HepG2 (cell line): ENCODE data around the gene TATDN2. TPM values are rescaled to one million over a fixed set of nuclear protein-coding genes. Genes with fewer than 3 reads are reported as not detected.

Experiments used
- FOSL2 ChIP-seq: sonication (generic); formaldehyde crosslinking; IDR thresholded peaks from 2 replicates; pipeline ENCODE4 v1.4.0; 2020; ENCODE audit warnings: missing genetic modification reagents
- HOXA9 ChIP-seq: sonication (generic); formaldehyde crosslinking; IDR thresholded peaks from 2 replicates; pipeline ENCODE4 v1.8.1; 2022; ENCODE audit warnings: missing genetic modification reagents, mild to moderate bottlenecking, moderate library complexity, borderline replicate concordance
- MAF1 ChIP-seq: sonication (generic); formaldehyde crosslinking; IDR thresholded peaks from 2 replicates; pipeline ENCODE4 v1.5.0; 2020; ENCODE audit warnings: missing genetic modification reagents, borderline replicate concordance
- MIXL1 ChIP-seq: IDR thresholded peaks from 2 replicates; pipeline ENCODE4 v1.6.1; 2016
- NFE2 ChIP-seq: sonication (generic); formaldehyde crosslinking; IDR thresholded peaks from 2 replicates; pipeline ENCODE4 v1.4.0; 2020; ENCODE audit warnings: missing genetic modification reagents
- NFIB ChIP-seq: sonication (generic); formaldehyde crosslinking; IDR thresholded peaks from 2 replicates; pipeline ENCODE4 v1.9.0; 2021; ENCODE audit warnings: missing genetic modification reagents, mild to moderate bottlenecking, borderline replicate concordance
- NONO ChIP-seq, 2 experiments: fragments of 450-650 bp in 1 of 2; sonication (generic) in 1 of 2; formaldehyde crosslinking in 1 of 2; IDR thresholded peaks in 1 of 2; conservative IDR thresholded peaks in 1 of 2; 2 replicates each; pipeline versions ENCODE4 v1.6.1 to v1.8.0; 2017 to 2022; ENCODE audit warnings: mild to moderate bottlenecking in 1 of 2, missing genetic modification reagents in 1 of 2, moderate library complexity in 1 of 2
- PRDM10 ChIP-seq: sonication (generic); formaldehyde crosslinking; IDR thresholded peaks from 2 replicates; pipeline ENCODE4 v1.4.0; 2020; ENCODE audit warnings: low read depth, missing genetic modification reagents
- SNAI1 ChIP-seq: sonication (generic); formaldehyde crosslinking; IDR thresholded peaks from 2 replicates; pipeline ENCODE4 v1.5.0; 2020; ENCODE audit warnings: mild to moderate bottlenecking, missing genetic modification reagents, borderline replicate concordance
- STAT6 ChIP-seq: sonication (generic); formaldehyde crosslinking; IDR thresholded peaks from 2 replicates; pipeline ENCODE4 v1.4.0; 2020; ENCODE audit warnings: missing genetic modification reagents, mild to moderate bottlenecking, borderline replicate concordance
- USF2 ChIP-seq, 2 experiments: sonication (generic) in 1 of 2; formaldehyde crosslinking in 1 of 2; IDR thresholded peaks; 2 replicates each; pipeline versions ENCODE4 v1.5.1 to v1.6.1; 2011 to 2020; ENCODE audit warnings: borderline replicate concordance in 1 of 2, low read depth in 1 of 2, low read length in 1 of 2, mild to moderate bottlenecking in 1 of 2, missing genetic modification reagents in 1 of 2, moderate library complexity in 1 of 2
- ZBTB38 ChIP-seq: sonication (generic); formaldehyde crosslinking; IDR thresholded peaks from 2 replicates; pipeline ENCODE4 v1.5.1; 2020; ENCODE audit warnings: mild to moderate bottlenecking, missing genetic modification reagents
- ZNF512B ChIP-seq: sonication (generic); formaldehyde crosslinking; IDR thresholded peaks from 2 replicates; pipeline ENCODE4 v1.5.1; 2020; ENCODE audit warnings: missing genetic modification reagents, mild to moderate bottlenecking, borderline replicate concordance
- polyA plus RNA-seq, 8 experiments: library from polyadenylated mRNA; depleted of rRNA in 3 of 8; stranded (reverse) in 7 of 8; unstranded in 1 of 8; fragments of >200 nt; fragmentation: Illumina TruSeq in 4 of 8; extraction: Trizol in 4 of 8; gene quantifications; 2 replicates each; pipeline versions ENCODE4 v1.2.1 to v1.2.3, GENCODE V29; 2011 to 2016; ENCODE audit warnings: low read depth in 4 of 8, missing spikeins in 1 of 8, mixed read lengths in 1 of 8; ENCODE audit not compliant: insufficient read depth in 1 of 8
- total RNA-seq, 5 experiments: library from RNA; depleted of rRNA; stranded (reverse); fragments of >200 nt; fragmentation: Illumina TruSeq; extraction: Trizol; gene quantifications; 2 replicates each; pipeline ENCODE4 v1.2.3, GENCODE V29; 2016; ENCODE audit warnings: low read depth in 1 of 5

Gene TATDN2
- total and polyA plus RNA-seq, 2 of the 13 experiments (the other 11 are each of a cell fraction or from before 2014, with no cell fraction given), result 12.1 to 21.9 TPM

- TF ChIP-seq FOSL2 (CRISPR knock-in tag), result peak; percentile 25; the same call in 1 of the 2 replicates
- peak; percentile 75; the same call in 1 of the 2 replicates for TF ChIP-seq ZBTB38 (CRISPR knock-in tag)
- TF ChIP-seq ZNF512B, result no peak
- no peak for TF ChIP-seq NFE2 (CRISPR knock-in tag)
- TF ChIP-seq HOXA9, result no peak
- TF ChIP-seq MIXL1 (CRISPR knock-in tag), result no peak
- no peak for TF ChIP-seq MAF1 (CRISPR knock-in tag)
- peak; percentile 65 for TF ChIP-seq PRDM10
- TF ChIP-seq NONO (IDR thresholded peaks at IDR 0.05), result no peak
- 0 out of 2 replicates have a peak, but pooled peaks have one; percentile 23 for TF ChIP-seq NONO (CRISPR knock-in tag; conservative IDR thresholded peaks at IDR 0.05)
- TF ChIP-seq STAT6, result no peak
- no peak for TF ChIP-seq NFIB (CRISPR knock-in tag)
- no peak for TF ChIP-seq USF2 (IDR thresholded peaks at IDR 0.05; ENCODE audit: low read depth, low read length)
- no peak for TF ChIP-seq USF2 (CRISPR knock-in tag; IDR thresholded peaks at IDR 0.05; ENCODE audit: borderline replicate concordance)
- TF ChIP-seq SNAI1 (CRISPR knock-in tag), result no peak
These were observed 44.5 kb downstream of the TATDN2 start, which contains the start of gene GHRL (continued) for GRCh38 chr3:10292505-10293419.
